Left ventricle myocardium inferior (tissue), 1 donor: ENCODE measurements around the gene ZRANB2. TPM values are rescaled to one million over a fixed set of nuclear protein-coding genes. Genes with fewer than 3 reads are reported as not detected.

Experiments used
- DNase-seq: peaks from one replicate; pipeline ENCODE4 v3.0.0-alpha.2; 2020
- H3K27ac ChIP-seq: fragments of 200-600 bp; replicated peaks from 2 replicates; pipeline ENCODE4 v1.8.0; 2021
- H3K27me3 ChIP-seq: fragments of 200-600 bp; 2 replicates; pipeline ENCODE4 v1.8.0; 2021; ENCODE audit warnings: low read depth
- H3K36me3 ChIP-seq: fragments of 200-600 bp; 2 replicates; pipeline ENCODE4 v1.8.0; 2021
- H3K4me1 ChIP-seq: fragments of 200-600 bp; 2 replicates; pipeline ENCODE4 v1.8.0; 2021
- H3K4me3 ChIP-seq: fragments of 200-600 bp; 2 replicates; pipeline ENCODE4 v1.8.0; 2021; ENCODE audit warnings: mild to moderate bottlenecking, moderate library complexity
- H3K9me3 ChIP-seq: fragments of 200-600 bp; replicated peaks from 2 replicates; pipeline ENCODE4 v1.8.0; 2021
- CTCF ChIP-seq: fragments of 200-600 bp; IDR thresholded peaks from 2 replicates; pipeline ENCODE4 v1.8.0; 2021; ENCODE audit warnings: antibody characterized with exemption, mild to moderate bottlenecking, borderline replicate concordance
- intact Hi-C: fragments of 100-400 bp; cut with micrococcal nuclease; formaldehyde crosslinking; loops from one replicate; pipeline ENCODE4 v1.11.0; 2022
- total RNA-seq: library from RNA; stranded (reverse); fragmentation: NEBNext Ultra II Directional; extraction: Animal tissue kit (Norgen Biotek cat#: 25700); gene quantifications from one replicate; pipeline ENCODE4 v1.2.1, GENCODE V29; 2021
- donor health status: DM: no; HTN: yes; CAD: no; lungs with severe emphysema.

Gene ZRANB2
- total RNA-seq, 1 donor from 2014 or later: 58.5 TPM

GRCh38 chr1:71044833-71045232, 36.0 kb downstream of the ZRANB2 start:
- DNase-seq: no peak
- H3K27me3 ChIP-seq: peaks cover 49% of the 10 kb centered on the region
- no peak overlapping the region for H3K4me3 ChIP-seq
- no peak for TF ChIP-seq CTCF
- intact Hi-C loops: loop anchor here (5.0 kb wide), 1 partner anchor 518 kb away; no protein-coding TSS in a partner anchor
- H3K4me1 ChIP-seq: peaks cover 20% of the 10 kb centered on the region
- no peaks in the 10 kb centered on the region for H3K9me3 ChIP-seq
- no peaks in the 10 kb centered on the region for H3K36me3 ChIP-seq
- H3K27ac ChIP-seq: no peak overlapping the region

GRCh38 chr1:71043065-71043464, 37.8 kb downstream of the ZRANB2 start:
- H3K4me3 ChIP-seq: no peak overlapping the region
- H3K27me3 ChIP-seq: peaks cover 48% of the 10 kb centered on the region
- no peaks in the 10 kb centered on the region for H3K36me3 ChIP-seq
- no peak overlapping the region for H3K27ac ChIP-seq
- DNase-seq: no peak
- no peaks in the 10 kb centered on the region for H3K9me3 ChIP-seq
- intact Hi-C loops: no loop called here
- no peak for TF ChIP-seq CTCF
- H3K4me1 ChIP-seq: peaks cover 19% of the 10 kb centered on the region

GRCh38 chr1:71041806-71042205, 39.0 kb downstream of the ZRANB2 start:
- Histone ChIP-seq H3K9me3 (no peaks in the 10 kb centered on the region), H3K27ac (no peak overlapping the region), H3K36me3 (no peaks in the 10 kb centered on the region), H3K4me3 (no peak overlapping the region), H3K4me1 (peaks cover 6% of the 10 kb centered on the region), H3K27me3 (peaks cover 43% of the 10 kb centered on the region)
- no peak for DNase-seq
- intact Hi-C loops: no loop called here
- TF ChIP-seq CTCF: no peak

GRCh38 chr1:71039661-71040262, 41.1 kb downstream of the ZRANB2 start:
- Histone ChIP-seq H3K4me1 (no peaks in the 10 kb centered on the region), H3K36me3 (no peaks in the 10 kb centered on the region), H3K27ac (no peak overlapping the region), H3K9me3 (no peaks in the 10 kb centered on the region), H3K27me3 (peaks cover 44% of the 10 kb centered on the region), H3K4me3 (no peak overlapping the region)
- TF ChIP-seq CTCF: no peak
- intact Hi-C loops: no loop called here
- DNase-seq: no peak

- TF ChIP-seq CTCF: no peak
- no peaks in the 10 kb centered on the region for H3K4me1 ChIP-seq
- no peak overlapping the region for H3K4me3 ChIP-seq
- H3K9me3 ChIP-seq: no peaks in the 10 kb centered on the region
- H3K27ac ChIP-seq: no peak overlapping the region
- DNase-seq: no peak
- intact Hi-C loops: no loop called here
- no peaks in the 10 kb centered on the region for H3K36me3 ChIP-seq
- H3K27me3 ChIP-seq: peaks cover 38% of the 10 kb centered on the region
These were observed 41.9 kb downstream of the ZRANB2 start for GRCh38 chr1:71038942-71039341.
